GM10248 (cell line): Measurements from ENCODE around the gene PIGH.

Source experiments
- CTCF ChIA-PET: fragments of 300-600 bp; sonication (Branson Sonifier 250); formaldehyde crosslinking; extraction: SDS; loops from one replicate; lab custom pipeline; 2021; ENCODE audit warnings: antibody characterized with exemption; lab: Yijun Ruan, JAX
- POLR2A ChIA-PET: fragments of 350-650 bp; sonication (Branson Sonifier 250); formaldehyde crosslinking; extraction: SDS; loops from one replicate; lab custom pipeline; 2020; ENCODE audit warnings: antibody characterized with exemption; lab: Yijun Ruan, JAX
- DNase-seq: peaks from one replicate; pipeline ENCODE4 v3.0.0; 2012; ENCODE audit errors: extremely low spot score
- TF ChIP-seq, protein P1 (sequence below): IDR thresholded peaks from 2 replicates; pipeline ENCODE4 v1.5.1; 2012; ENCODE audit warnings: mild to moderate bottlenecking, low read depth; ENCODE audit errors: extremely low read depth, missing control alignments, control extremely low read depth

PIGH gene

DNA sequence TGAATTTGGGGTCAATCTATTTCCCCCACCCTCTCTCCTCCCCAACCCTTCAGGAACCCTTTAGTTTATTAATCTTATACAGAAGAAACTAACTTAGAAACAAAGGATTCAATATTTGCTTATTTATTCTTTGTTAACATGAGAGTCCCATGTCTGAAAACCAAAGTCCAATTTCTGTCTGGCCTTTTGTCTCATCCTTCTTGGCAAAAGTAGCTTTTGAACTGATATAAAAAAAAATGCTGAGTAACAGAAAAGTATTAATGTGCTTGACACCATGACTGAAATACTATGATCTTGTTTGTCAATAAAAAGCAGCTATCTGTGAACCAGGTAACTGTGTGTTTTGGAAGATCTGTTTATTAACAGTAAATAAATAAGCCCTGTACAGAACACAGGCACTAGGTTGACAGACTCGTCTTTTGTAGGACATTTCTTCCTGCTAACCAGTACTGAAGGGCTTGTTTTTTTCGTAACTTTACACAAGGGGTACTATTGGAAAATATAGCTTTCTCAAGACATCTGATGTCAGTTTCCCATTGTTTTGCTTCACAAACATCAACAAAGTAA, 10.8 kb downstream of the PIGH start:
- TF ChIP-seq, protein P1, sequence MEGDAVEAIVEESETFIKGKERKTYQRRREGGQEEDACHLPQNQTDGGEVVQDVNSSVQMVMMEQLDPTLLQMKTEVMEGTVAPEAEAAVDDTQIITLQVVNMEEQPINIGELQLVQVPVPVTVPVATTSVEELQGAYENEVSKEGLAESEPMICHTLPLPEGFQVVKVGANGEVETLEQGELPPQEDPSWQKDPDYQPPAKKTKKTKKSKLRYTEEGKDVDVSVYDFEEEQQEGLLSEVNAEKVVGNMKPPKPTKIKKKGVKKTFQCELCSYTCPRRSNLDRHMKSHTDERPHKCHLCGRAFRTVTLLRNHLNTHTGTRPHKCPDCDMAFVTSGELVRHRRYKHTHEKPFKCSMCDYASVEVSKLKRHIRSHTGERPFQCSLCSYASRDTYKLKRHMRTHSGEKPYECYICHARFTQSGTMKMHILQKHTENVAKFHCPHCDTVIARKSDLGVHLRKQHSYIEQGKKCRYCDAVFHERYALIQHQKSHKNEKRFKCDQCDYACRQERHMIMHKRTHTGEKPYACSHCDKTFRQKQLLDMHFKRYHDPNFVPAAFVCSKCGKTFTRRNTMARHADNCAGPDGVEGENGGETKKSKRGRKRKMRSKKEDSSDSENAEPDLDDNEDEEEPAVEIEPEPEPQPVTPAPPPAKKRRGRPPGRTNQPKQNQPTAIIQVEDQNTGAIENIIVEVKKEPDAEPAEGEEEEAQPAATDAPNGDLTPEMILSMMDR: no peak
- CTCF ChIA-PET: interaction anchor here (1.0 to 15.6 kb wide), 10 partner anchors 9 to 1229 kb away, joined by 3 to 313 read pairs (median 5); partner anchors contain the start of genes PIGH and RDH12
- POLR2A ChIA-PET: no interaction called here
- no peak for DNase-seq

- TF ChIP-seq, protein P1: no peak
- DNase-seq: no peak
- CTCF ChIA-PET: interaction anchor here (0.8 to 38.5 kb wide), 8 partner anchors 10 to 157 kb away, joined by 3 to 695 read pairs (median 104); partner anchors contain the start of genes PIGH and RDH12
- POLR2A ChIA-PET: no interaction called here
These were observed 13.7 kb downstream of the PIGH start for GRCh38 chr14:67586369-67586768.

GRCh38 chr14:67584978-67585377, 15.1 kb downstream of the PIGH start:
- no peak for DNase-seq
- POLR2A ChIA-PET: interaction anchor here (1.1 kb wide), 1 partner anchor 82 kb away, joined by 3 read pairs; no protein-coding TSS in a partner anchor
- CTCF ChIA-PET: interaction anchor here (0.9 to 38.5 kb wide), 31 partner anchors 8 to 1225 kb away, joined by 3 to 695 read pairs (median 6); partner anchors contain the start of genes PIGH and RDH12
- TF ChIP-seq, protein P1: no peak

DNA sequence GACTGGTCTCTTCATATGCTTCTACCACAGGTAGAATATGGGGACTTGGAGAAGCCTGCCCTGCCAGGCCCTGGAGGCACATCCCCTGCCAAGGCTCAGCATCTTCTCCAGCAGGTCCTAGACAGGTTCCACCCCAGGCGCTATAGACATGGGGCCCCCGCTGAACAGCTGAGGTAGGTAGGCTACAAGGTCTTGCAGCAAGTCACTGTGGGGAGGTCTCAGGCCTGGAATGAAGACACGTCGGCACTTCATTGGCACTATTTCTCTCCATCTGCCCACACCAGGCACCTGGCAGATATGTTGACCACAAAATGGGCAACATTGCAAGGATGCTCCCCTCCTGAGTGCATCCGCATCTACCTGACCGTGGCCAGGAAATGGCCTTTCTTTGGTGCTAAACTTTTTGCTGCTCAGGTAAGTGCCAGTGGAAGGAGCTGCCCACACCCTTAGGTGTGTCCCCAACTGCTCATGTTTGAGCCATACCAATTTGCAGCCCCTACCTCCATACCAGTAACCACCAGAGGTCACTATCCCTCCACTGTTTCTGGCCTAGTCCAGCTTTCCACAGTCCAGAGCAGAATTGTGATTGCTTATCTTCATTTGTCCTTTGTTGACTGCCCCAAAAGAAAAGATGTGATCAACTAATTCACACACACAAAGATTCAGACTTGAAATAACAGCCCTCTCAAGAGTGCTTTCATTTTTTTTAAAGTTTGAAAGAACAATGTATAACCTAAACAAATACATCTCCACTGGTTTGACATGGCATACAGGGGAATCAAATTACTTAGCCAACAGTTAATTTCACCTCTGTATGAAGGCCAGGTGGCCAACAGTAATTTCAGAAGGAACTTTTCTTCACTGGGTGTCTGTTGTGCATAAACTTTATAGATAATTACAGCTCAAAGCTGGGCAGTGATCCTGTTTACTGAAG, 16.1 kb downstream of the PIGH start:
- peak; percentile 77 for DNase-seq
- CTCF ChIA-PET: interaction anchor here (0.8 to 38.5 kb wide), 35 partner anchors 8 to 1224 kb away, joined by 3 to 695 read pairs (median 5); partner anchors contain the start of genes PIGH and RDH12
- POLR2A ChIA-PET: interaction anchor here (1.1 kb wide), 1 partner anchor 83 kb away, joined by 3 read pairs; no protein-coding TSS in a partner anchor
- TF ChIP-seq, protein P1: peak; percentile 85

DNA sequence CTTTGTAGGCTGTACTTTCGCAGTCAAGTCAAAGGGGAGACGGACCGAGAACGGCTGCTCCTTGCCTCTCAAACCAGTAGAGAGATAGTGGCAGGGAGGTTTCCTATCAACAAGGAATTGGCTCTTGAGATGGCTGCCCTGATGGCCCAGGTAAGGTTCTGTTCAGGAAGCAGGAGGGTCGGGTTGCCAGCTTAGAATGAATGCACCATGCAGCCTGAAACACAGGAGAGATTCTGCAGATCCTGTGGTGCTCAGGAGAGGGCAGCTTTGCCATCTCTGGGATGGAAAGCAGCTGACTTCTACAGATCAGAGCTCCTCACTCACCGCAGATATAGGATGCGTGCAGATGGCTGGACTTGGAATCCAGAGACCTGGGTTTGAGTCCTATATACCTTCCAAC, 18.0 kb downstream of the PIGH start:
- TF ChIP-seq, protein P1: no peak
- POLR2A ChIA-PET: interaction anchor here (0.6 kb wide), 1 partner anchor 90 kb away, joined by 4 read pairs; no protein-coding TSS in a partner anchor
- DNase-seq: no peak
- CTCF ChIA-PET: interaction anchor here (1.1 to 38.5 kb wide), 7 partner anchors 13 to 153 kb away, joined by 3 to 695 read pairs (median 161); partner anchors contain the start of genes PIGH and RDH12

GRCh38 chr14:67581643-67582042, 18.4 kb downstream of the PIGH start:
- TF ChIP-seq, protein P1: no peak
- DNase-seq: no peak
- ChIA-PET CTCF (interaction anchor here (1.1 to 38.5 kb wide), 8 partner anchors 12 to 153 kb away, joined by 3 to 695 read pairs (median 88); partner anchors contain the start of genes PIGH and RDH12), POLR2A (interaction anchor here (0.6 kb wide), 1 partner anchor 90 kb away, joined by 4 read pairs; no protein-coding TSS in a partner anchor)
